HEK293 (cell line): ENCODE data around the gene TMEM181.

ENCODE experiments used
- CTCF ChIA-PET: fragments of 350-600 bp; formaldehyde crosslinking; extraction: SDS; loops from one replicate; lab custom pipeline; 2021; ENCODE audit warnings: antibody characterized with exemption; lab: Yijun Ruan, JAX
- POLR2A ChIA-PET: fragments of 300-600 bp; formaldehyde crosslinking; extraction: SDS; loops from one replicate; lab custom pipeline; 2020; ENCODE audit warnings: antibody characterized with exemption, inconsistent platforms; lab: Yijun Ruan, JAX
- H3K27ac ChIP-seq: fragments of 200-500 bp; sonication (Bioruptor generic); 2 replicates; pipeline ENCODE4 v1.5.1; 2014; ENCODE audit warnings: low read depth, low read length, control low read depth, inconsistent platforms; ENCODE audit errors: extremely low read depth
- H3K36me3 ChIP-seq, 2 experiments: fragments of 200-500 bp in 1 of 2; sonication (Bioruptor generic) in 1 of 2; 1 replicate in 1 of 2; 2 replicates in 1 of 2; pipeline ENCODE4 v1.5.1; 2014 to 2017; ENCODE audit warnings: inconsistent platforms in 2 of 2, low read length in 2 of 2; ENCODE audit not compliant: control insufficient read depth in 2 of 2, insufficient read depth in 1 of 2
- H3K4me1 ChIP-seq: fragments of 200-500 bp; sonication (Bioruptor generic); 2 replicates; pipeline ENCODE4 v1.5.1; 2014; ENCODE audit warnings: mild to moderate bottlenecking, low read length, inconsistent platforms; ENCODE audit not compliant: control insufficient read depth, insufficient read depth
- H3K4me3 ChIP-seq: 2 replicates; pipeline ENCODE4 v1.5.1; 2011; ENCODE audit warnings: low read depth, mild to moderate bottlenecking, control low read depth, low read length, moderate library complexity
- H3K9me3 ChIP-seq: fragments of 200-500 bp; sonication (Bioruptor generic); 2 replicates; pipeline ENCODE4 v1.5.1; 2014; ENCODE audit warnings: low read depth, low read length, inconsistent platforms; ENCODE audit not compliant: control insufficient read depth, insufficient read depth
- GFI1B ChIP-seq: fragments of 450-650 bp; formaldehyde crosslinking; IDR thresholded peaks from 2 replicates; pipeline ENCODE4 v1.5.1; 2016; ENCODE audit warnings: missing biosample characterization, missing genetic modification characterization
- HOXC10 ChIP-seq: sonication (generic); formaldehyde crosslinking; IDR thresholded peaks from 2 replicates; pipeline ENCODE4 v1.8.1; 2023; ENCODE audit warnings: mild to moderate bottlenecking, missing genetic modification reagents
- KLF16 ChIP-seq: fragments of 450-650 bp; formaldehyde crosslinking; IDR thresholded peaks from 2 replicates; pipeline ENCODE4 v1.5.1; 2017; ENCODE audit warnings: missing biosample characterization, missing genetic modification characterization
- MEIS1 ChIP-seq: sonication (generic); formaldehyde crosslinking; IDR thresholded peaks from 2 replicates; pipeline ENCODE4 v1.8.1; 2022; ENCODE audit warnings: missing genetic modification reagents, mild to moderate bottlenecking, borderline replicate concordance
- SETDB1 ChIP-seq: IDR thresholded peaks from one replicate; pipeline ENCODE4 v1.6.1; 2017; ENCODE audit warnings: mild to moderate bottlenecking, low read length, moderate library complexity, mixed read lengths; ENCODE audit not compliant: insufficient read length
- ZFP69B ChIP-seq: fragments of 450-650 bp; formaldehyde crosslinking; IDR thresholded peaks from 2 replicates; pipeline ENCODE4 v1.5.1; 2016; ENCODE audit warnings: missing biosample characterization, missing genetic modification characterization
- ZNF184 ChIP-seq: fragments of 450-650 bp; IDR thresholded peaks from 2 replicates; pipeline ENCODE4 v1.5.1; 2018; ENCODE audit warnings: missing biosample characterization, mild to moderate bottlenecking, missing genetic modification characterization
- ZNF416 ChIP-seq: fragments of 450-650 bp; formaldehyde crosslinking; IDR thresholded peaks from 2 replicates; pipeline ENCODE4 v1.5.1; 2016; ENCODE audit warnings: missing biosample characterization, missing genetic modification characterization
- ZNF596 ChIP-seq: fragments of 450-650 bp; IDR thresholded peaks from 2 replicates; pipeline ENCODE4 v1.5.0; 2018; ENCODE audit warnings: missing biosample characterization, mild to moderate bottlenecking, missing genetic modification characterization, moderate library complexity
- ZNF621 ChIP-seq: fragments of 450-650 bp; formaldehyde crosslinking; IDR thresholded peaks from 2 replicates; pipeline ENCODE4 v1.5.1; 2017; ENCODE audit warnings: missing biosample characterization, missing genetic modification characterization
- ZNF660 ChIP-seq: fragments of 450-650 bp; IDR thresholded peaks from 2 replicates; pipeline ENCODE4 v1.5.1; 2018; ENCODE audit warnings: missing biosample characterization, mild to moderate bottlenecking, missing genetic modification characterization
- ZNF830 ChIP-seq: fragments of 450-650 bp; IDR thresholded peaks from 2 replicates; pipeline ENCODE4 v1.5.0; 2018; ENCODE audit warnings: missing biosample characterization, missing genetic modification characterization, low read depth, mild to moderate bottlenecking, moderate library complexity
- TF ChIP-seq, protein P1 (sequence below): fragments of 450-650 bp; formaldehyde crosslinking; IDR thresholded peaks from 2 replicates; pipeline ENCODE4 v1.5.1; 2016; ENCODE audit warnings: missing biosample characterization, missing genetic modification characterization, low read depth
- TF ChIP-seq, protein P2 (sequence below): fragments of 450-650 bp; formaldehyde crosslinking; IDR thresholded peaks from 2 replicates; pipeline ENCODE4 v1.5.1; 2017; ENCODE audit warnings: missing biosample characterization, missing genetic modification characterization
- TF ChIP-seq, protein P3 (sequence below): fragments of 450-650 bp; formaldehyde crosslinking; IDR thresholded peaks from 2 replicates; pipeline ENCODE4 v1.5.1; 2016; ENCODE audit warnings: missing biosample characterization, missing genetic modification characterization
- TF ChIP-seq, protein P4 (sequence below): fragments of 450-650 bp; IDR thresholded peaks from 2 replicates; pipeline ENCODE4 v1.5.1; 2018; ENCODE audit warnings: missing biosample characterization, missing genetic modification characterization
- TF ChIP-seq, protein P5 (sequence below): fragments of 450-650 bp; formaldehyde crosslinking; optimal IDR thresholded peaks from 2 replicates; pipeline ENCODE3; 2016; ENCODE audit warnings: missing biosample characterization, mild to moderate bottlenecking, missing genetic modification characterization
- TF ChIP-seq, protein P6 (sequence below): fragments of 450-650 bp; formaldehyde crosslinking; IDR thresholded peaks from 2 replicates; pipeline ENCODE4 v1.5.1; 2016; ENCODE audit warnings: missing biosample characterization, missing genetic modification characterization

TMEM181 gene

DNA sequence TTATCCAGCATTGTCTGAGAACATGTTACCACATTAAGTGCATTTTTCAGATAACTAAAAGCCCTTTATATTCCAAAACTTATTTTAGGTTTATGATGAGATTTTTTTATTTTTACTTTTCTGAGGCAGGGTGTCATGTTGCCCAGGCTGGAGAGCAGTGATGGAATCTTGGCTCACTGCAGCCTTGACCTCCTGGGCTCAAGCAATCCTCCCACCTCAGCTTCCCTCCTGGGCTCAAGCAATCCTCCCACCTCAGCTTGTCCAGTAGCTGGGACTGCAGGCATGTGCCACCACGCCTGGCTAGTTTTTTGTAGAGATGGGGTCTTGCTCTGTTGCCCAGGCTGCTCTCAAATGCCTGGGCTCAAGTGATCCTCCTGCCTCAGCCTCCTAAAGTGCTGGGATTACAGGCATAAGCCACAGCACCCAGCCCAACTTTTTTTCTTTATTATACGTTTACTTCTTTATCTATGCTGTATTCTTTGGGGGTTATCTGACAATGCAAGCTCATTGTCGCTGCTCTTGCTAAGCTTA, 78.5 kb downstream of the TMEM181 start (continued):
- TF ChIP-seq, protein P1, sequence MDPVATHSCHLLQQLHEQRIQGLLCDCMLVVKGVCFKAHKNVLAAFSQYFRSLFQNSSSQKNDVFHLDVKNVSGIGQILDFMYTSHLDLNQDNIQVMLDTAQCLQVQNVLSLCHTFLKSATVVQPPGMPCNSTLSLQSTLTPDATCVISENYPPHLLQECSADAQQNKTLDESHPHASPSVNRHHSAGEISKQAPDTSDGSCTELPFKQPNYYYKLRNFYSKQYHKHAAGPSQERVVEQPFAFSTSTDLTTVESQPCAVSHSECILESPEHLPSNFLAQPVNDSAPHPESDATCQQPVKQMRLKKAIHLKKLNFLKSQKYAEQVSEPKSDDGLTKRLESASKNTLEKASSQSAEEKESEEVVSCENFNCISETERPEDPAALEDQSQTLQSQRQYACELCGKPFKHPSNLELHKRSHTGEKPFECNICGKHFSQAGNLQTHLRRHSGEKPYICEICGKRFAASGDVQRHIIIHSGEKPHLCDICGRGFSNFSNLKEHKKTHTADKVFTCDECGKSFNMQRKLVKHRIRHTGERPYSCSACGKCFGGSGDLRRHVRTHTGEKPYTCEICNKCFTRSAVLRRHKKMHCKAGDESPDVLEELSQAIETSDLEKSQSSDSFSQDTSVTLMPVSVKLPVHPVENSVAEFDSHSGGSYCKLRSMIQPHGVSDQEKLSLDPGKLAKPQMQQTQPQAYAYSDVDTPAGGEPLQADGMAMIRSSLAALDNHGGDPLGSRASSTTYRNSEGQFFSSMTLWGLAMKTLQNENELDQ (tag by site-specific recombination): no peak
- TF ChIP-seq, all 188 proteins: peak for 4

DNA sequence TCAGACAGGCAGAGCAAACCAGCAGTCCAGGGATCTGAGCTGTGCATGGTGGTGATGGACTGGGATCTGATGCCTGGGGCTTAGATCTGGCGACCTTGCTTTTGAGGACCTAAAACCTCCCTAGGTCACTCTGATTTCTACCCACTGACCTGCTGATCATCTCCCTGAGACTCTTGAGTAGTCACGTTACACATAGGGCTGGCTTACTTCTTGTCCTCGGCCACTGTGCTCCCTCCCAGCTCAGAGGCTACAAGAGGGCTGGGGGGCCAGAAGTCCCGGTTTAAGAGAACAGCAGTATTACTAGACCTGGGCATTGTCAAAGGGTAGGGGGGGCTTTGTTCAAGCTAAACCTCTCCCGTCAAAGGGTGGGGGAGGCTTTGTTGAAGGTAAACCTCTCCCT, 79.2 kb downstream of the TMEM181 start:
- Histone ChIP-seq H3K27ac (no peak overlapping the region), H3K4me1 (peaks cover 9% of the 10 kb centered on the region), H3K4me3 (no peak overlapping the region), H3K9me3 (no peaks in the 10 kb centered on the region), H3K36me3 (peaks cover 5 to 47% of the 10 kb centered on the region in 2 experiments; a peak in 2 of 3 replicates)
- CTCF ChIA-PET: interaction anchor here (0.5 to 2.6 kb wide), 6 partner anchors 10 to 422 kb away, joined by 3 to 9 read pairs (median 4); no protein-coding TSS in a partner anchor
- no peak for TF ChIP-seq KLF16 (tag by site-specific recombination)
- TF ChIP-seq GFI1B: no peak
- TF ChIP-seq SETDB1: no peak
- TF ChIP-seq, protein P2, sequence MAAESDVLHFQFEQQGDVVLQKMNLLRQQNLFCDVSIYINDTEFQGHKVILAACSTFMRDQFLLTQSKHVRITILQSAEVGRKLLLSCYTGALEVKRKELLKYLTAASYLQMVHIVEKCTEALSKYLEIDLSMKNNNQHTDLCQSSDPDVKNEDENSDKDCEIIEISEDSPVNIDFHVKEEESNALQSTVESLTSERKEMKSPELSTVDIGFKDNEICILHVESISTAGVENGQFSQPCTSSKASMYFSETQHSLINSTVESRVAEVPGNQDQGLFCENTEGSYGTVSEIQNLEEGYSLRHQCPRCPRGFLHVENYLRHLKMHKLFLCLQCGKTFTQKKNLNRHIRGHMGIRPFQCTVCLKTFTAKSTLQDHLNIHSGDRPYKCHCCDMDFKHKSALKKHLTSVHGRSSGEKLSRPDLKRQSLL (tag by site-specific recombination): no peak
- no peak for TF ChIP-seq ZNF621 (tag by site-specific recombination)
- no peak for TF ChIP-seq ZNF184
- TF ChIP-seq, protein P3, sequence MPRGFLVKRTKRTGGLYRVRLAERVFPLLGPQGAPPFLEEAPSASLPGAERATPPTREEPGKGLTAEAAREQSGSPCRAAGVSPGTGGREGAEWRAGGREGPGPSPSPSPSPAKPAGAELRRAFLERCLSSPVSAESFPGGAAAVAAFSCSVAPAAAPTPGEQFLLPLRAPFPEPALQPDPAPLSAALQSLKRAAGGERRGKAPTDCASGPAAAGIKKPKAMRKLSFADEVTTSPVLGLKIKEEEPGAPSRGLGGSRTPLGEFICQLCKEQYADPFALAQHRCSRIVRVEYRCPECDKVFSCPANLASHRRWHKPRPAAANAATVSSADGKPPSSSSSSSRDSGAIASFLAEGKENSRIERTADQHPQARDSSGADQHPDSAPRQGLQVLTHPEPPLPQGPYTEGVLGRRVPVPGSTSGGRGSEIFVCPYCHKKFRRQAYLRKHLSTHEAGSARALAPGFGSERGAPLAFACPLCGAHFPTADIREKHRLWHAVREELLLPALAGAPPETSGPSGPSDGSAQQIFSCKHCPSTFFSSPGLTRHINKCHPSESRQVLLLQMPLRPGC (tag by site-specific recombination): no peak
- no peak for TF ChIP-seq ZNF416 (tag by site-specific recombination)
- no peak for TF ChIP-seq ZFP69B (tag by site-specific recombination)
- no peak for TF ChIP-seq MEIS1 (CRISPR knock-in tag)
- TF ChIP-seq HOXC10 (CRISPR knock-in tag): no peak
- TF ChIP-seq, protein P4, sequence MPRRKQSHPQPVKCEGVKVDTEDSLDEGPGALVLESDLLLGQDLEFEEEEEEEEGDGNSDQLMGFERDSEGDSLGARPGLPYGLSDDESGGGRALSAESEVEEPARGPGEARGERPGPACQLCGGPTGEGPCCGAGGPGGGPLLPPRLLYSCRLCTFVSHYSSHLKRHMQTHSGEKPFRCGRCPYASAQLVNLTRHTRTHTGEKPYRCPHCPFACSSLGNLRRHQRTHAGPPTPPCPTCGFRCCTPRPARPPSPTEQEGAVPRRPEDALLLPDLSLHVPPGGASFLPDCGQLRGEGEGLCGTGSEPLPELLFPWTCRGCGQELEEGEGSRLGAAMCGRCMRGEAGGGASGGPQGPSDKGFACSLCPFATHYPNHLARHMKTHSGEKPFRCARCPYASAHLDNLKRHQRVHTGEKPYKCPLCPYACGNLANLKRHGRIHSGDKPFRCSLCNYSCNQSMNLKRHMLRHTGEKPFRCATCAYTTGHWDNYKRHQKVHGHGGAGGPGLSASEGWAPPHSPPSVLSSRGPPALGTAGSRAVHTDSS (tag by site-specific recombination): no peak
- TF ChIP-seq, protein P5, sequence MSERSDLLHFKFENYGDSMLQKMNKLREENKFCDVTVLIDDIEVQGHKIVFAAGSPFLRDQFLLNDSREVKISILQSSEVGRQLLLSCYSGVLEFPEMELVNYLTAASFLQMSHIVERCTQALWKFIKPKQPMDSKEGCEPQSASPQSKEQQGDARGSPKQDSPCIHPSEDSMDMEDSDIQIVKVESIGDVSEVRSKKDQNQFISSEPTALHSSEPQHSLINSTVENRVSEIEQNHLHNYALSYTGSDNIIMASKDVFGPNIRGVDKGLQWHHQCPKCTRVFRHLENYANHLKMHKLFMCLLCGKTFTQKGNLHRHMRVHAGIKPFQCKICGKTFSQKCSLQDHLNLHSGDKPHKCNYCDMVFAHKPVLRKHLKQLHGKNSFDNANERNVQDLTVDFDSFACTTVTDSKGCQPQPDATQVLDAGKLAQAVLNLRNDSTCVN (tag by site-specific recombination): no peak
- TF ChIP-seq ZNF830 (tag by site-specific recombination): no peak
- TF ChIP-seq ZNF596 (tag by site-specific recombination): no peak
- TF ChIP-seq, protein P6, sequence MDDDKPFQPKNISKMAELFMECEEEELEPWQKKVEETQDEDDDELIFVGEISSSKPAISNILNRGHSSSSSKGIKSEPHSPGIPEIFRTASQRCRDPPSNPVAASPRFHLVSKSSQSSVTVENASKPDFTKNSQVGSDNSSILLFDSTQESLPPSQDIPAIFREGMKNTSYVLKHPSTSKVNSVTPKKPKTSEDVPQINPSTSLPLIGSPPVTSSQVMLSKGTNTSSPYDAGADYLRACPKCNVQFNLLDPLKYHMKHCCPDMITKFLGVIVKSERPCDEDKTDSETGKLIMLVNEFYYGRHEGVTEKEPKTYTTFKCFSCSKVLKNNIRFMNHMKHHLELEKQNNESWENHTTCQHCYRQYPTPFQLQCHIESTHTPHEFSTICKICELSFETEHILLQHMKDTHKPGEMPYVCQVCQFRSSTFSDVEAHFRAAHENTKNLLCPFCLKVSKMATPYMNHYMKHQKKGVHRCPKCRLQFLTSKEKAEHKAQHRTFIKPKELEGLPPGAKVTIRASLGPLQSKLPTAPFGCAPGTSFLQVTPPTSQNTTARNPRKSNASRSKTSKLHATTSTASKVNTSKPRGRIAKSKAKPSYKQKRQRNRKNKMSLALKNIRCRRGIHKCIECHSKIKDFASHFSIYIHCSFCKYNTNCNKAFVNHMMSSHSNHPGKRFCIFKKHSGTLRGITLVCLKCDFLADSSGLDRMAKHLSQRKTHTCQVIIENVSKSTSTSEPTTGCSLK (tag by site-specific recombination): no peak
- no peak for TF ChIP-seq ZNF660 (tag by site-specific recombination)
- TF ChIP-seq, all 188 proteins: peak for 0
- POLR2A ChIA-PET: no interaction called here
